GM12873 (cell line): ENCODE results near the gene PLCG2.

Source experiments
- TF ChIP-seq, protein P1 (sequence below): IDR thresholded peaks from 2 replicates; pipeline ENCODE4 v1.5.1; 2012; ENCODE audit warnings: low read depth, mild to moderate bottlenecking, moderate library complexity, low read length, control low read depth; ENCODE audit not compliant: insufficient read depth; ENCODE audit errors: missing control alignments

The PLCG2 gene

DNA sequence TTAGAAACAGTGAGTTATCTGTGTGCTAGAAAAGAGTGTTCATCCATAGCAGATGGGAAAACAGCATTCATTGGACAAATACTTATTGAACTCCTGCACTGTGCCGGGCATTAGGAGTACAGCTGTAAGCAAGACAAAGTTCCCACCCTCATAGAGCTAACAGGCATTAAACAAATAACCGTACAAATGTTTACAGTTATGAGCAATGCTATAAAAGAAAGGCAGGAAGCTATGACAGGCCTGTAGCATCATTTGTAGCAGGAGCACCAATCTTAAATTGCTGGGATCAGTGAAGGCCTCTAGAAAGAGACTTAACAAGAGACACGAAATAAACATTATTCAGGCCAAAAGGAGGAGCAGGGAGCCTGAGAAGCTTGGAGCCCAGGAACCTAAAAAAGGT lies 216.6 kb downstream of the PLCG2 start:
- TF ChIP-seq, protein P1, sequence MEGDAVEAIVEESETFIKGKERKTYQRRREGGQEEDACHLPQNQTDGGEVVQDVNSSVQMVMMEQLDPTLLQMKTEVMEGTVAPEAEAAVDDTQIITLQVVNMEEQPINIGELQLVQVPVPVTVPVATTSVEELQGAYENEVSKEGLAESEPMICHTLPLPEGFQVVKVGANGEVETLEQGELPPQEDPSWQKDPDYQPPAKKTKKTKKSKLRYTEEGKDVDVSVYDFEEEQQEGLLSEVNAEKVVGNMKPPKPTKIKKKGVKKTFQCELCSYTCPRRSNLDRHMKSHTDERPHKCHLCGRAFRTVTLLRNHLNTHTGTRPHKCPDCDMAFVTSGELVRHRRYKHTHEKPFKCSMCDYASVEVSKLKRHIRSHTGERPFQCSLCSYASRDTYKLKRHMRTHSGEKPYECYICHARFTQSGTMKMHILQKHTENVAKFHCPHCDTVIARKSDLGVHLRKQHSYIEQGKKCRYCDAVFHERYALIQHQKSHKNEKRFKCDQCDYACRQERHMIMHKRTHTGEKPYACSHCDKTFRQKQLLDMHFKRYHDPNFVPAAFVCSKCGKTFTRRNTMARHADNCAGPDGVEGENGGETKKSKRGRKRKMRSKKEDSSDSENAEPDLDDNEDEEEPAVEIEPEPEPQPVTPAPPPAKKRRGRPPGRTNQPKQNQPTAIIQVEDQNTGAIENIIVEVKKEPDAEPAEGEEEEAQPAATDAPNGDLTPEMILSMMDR: no peak

DNA sequence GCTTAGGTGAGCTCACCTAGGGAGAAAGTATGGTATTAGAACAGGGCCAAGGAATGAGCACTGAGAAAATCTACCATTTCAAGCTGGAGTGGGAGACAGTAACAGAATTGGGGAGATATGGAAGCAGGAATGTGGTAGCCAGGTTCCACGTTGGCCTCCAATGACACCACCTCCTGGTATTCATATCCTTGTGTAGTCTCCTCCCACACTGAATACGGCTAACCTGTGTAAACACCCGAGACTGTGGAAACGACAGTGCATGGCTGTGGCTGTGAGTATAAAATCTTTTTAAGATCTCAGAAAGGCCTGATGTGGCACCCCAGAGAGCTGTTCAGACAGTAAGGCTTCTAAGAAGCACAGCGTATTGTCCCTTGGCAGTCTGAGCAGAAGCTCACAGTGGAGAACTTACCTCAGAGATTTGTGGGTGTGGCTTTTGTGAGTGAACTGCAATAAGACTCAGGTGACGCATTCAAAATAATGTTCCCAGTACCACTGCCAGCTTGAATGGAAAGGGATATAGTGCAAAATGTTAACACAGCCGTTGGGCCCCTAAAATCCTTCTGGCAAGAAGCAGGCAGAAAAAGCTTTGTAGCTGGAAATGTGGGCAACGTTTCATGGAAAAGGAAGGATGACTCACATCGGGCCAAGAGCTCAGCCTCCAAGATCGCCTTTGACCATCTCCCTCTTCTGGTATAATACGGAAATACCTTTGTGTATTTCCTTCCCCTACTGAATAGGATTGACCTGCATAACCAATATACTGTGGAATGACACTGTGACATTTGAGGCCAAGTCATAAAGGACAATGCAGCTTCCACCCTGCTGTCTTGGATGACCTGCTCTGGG lies 217.8 kb downstream of the PLCG2 start:
- TF ChIP-seq, protein P1: peak; percentile 10

DNA sequence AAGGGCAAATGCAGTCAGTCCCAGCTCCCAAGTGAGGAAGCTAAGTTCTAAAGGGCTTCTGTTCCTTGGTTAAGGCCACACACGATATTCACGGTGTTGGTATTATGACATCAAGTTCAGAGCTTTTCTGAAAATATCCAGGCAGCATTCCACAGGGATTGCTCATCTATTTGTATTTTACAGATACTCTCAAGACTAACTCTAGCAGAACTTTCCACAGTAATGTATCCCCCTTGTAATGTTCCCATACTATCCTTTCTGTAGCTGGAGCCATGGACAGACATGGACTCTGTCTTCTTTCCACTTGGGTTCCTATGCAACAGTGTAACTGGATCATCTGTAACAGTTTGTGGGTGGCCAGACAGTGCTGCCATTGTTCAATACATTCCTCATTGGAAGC lies 218.6 kb downstream of the PLCG2 start:
- TF ChIP-seq, protein P1: no peak

DNA sequence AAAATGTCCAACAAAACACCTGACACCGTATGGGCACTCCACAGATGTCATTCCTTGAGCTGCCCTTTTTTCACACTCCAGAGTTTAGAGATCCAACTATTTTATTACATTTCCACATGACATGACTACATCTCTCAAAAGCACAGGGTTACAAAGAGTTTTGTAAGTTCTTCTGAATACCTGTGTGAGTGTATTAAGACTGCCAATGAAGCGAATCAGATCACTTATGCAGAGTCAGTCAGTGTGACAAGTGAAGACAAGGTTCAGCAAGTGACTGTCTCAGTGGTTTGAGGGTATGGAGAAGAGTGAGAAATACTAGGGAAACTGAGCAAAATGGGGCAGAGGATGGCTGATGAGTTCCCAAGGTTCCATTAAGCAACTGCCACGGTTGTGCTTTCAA lies 223.7 kb downstream of the PLCG2 start:
- TF ChIP-seq, protein P1: no peak

DNA sequence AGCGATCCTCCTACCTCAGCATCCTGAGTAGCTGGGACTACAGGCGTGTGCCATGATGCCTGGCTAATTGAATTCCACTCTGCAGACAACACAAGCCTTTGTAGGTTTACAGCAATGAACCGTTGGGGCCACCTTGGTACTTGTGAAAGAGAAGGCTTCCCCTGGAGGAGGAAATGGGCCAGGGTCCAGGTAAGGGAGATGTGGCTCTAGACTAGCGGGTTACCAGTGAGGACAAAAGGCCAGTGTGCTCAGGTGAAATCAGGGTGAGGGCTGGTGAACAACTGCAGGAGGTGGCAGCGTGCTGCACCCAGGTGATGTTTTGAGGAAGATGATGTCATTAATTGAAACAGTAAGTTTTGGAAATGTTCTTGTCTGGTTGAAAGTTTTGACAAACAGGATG lies 225.5 kb downstream of the PLCG2 start:
- TF ChIP-seq, protein P1: no peak

DNA sequence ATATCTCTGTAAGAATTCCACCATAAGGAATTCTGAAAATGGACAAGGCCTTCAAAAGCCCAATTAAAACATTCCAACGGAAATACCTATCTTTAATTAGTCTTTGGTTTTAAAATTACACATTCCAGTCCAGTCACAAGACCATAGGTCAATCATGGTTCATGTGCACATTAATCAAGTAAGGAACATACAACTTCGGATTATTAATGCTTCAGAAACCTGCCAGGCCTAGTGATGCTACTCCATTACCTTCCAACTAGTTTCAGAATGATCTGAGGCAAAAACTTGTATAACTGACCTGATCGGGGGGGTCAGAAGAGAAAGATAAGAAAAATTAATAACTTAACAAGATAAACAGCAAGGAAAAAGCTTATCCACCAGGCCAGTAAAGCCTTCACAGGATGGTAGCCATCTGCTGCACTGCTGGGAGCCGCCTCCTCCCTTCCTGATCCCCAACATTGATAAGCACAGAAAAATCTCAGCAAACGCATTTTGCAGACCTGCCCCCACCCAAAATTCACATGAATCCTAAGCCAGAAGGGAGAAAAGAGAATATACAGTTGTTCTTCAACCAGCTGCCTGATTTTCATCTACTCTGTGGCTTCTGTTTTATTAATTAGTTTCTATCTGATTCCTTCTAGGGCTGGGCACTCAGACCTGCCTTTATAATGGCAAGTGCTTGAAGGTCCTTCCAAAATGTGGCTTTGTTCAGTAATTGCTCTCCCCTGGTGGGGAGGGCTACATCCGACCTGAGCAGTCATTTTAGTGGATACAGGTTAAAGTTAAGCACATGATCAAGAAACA lies 226.1 kb downstream of the PLCG2 start:
- TF ChIP-seq, protein P1: no peak

DNA sequence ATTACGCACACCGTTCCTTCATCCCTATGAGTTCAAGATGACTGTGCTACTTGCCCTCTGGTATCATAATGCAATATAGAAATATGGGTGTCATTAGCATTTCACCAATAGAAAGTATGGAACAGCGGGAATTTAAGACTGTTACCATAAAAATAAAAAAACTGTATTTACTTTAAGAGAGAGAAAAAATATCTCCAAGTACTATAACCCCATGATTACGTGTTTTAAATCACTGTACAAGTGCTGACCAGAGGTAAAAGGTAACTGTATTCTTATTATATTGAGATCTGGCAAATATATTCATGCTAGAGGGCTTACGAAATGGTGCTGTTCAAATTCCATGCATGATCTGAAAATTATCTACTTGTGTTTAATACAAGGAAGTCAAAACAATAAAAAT lies 226.9 kb downstream of the PLCG2 start:
- TF ChIP-seq, protein P1: no peak
